NCI-H2196 (cell line): ENCODE data around the gene PJA1.

ENCODE experiments used
- DNase-seq: peaks from one replicate; lab custom pipeline; 2025; ENCODE audit not compliant: unreplicated experiment; lab: John Stamatoyannopoulos, UW

PJA1 gene

DNA sequence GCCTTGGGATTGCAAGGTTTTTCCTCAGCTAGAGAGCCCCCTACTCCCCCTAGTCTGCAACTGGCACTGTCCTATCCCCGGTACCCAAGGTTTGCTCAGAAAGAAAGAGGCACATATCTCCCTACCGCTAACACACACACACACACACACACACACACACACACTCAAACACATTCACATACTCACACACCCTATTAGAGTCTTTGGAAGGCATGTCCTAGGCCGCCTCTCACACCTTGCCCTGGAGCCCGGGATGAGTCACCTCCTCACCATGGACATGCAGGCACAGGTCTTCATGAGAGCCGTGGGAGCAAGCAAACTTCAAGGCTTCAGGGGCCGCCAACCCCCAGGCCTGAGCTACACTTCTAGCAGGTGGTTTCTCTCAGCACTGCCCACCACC lies 49.2 kb downstream of the PJA1 start:
- DNase-seq: no peak

DNA sequence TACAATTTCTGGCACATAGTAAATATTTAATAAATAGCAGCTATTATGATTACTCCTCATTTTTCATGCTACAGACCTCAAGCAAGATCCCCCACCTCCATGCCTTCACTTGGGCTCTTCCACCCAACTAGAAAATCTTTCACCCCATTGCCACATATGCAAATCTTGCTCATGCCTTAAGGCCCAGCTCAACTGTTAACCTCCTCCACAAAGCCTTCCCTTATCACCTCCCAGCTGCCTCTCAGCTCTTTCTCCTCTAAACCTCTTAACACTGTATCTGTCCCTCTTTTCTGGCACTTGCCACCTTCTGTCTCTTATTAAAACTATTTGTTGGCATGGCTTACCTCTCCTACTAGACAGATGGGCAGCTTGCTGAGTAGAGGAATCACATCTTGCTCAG lies 51.5 kb downstream of the PJA1 start:
- no peak for DNase-seq
